Breast epithelium (tissue), 3 donors: ENCODE results near the gene FRRS1.

Experiments
- CTCF ChIP-seq, 3 donors: fragments of 450-650 bp; IDR thresholded peaks; one replicate each; pipeline ENCODE4 v1.5.1; 2016 to 2017; ENCODE audit warnings: antibody characterized with exemption in 3 of 3, mild to moderate bottlenecking in 3 of 3, moderate library complexity in 3 of 3
- POLR2AphosphoS5 ChIP-seq, 3 donors: sonication (generic); formaldehyde crosslinking; IDR thresholded peaks; one replicate each; pipeline ENCODE4 v1.6.1; 2017; ENCODE audit warnings: antibody characterized with exemption in 3 of 3

GRCh38 chr1:99759518-99760160 lies 6.8 kb downstream of the FRRS1 start:
- TF ChIP-seq POLR2AphosphoS5 (IDR thresholded peaks at IDR 0.05) (no peak), CTCF (IDR thresholded peaks at IDR 0.05) (no peak)
